Measurements from ENCODE around the gene ENO2.
A peak's percentile ranks its signal among the peaks of the same experiment; 100 is the strongest.

Gene ENO2

DNA sequence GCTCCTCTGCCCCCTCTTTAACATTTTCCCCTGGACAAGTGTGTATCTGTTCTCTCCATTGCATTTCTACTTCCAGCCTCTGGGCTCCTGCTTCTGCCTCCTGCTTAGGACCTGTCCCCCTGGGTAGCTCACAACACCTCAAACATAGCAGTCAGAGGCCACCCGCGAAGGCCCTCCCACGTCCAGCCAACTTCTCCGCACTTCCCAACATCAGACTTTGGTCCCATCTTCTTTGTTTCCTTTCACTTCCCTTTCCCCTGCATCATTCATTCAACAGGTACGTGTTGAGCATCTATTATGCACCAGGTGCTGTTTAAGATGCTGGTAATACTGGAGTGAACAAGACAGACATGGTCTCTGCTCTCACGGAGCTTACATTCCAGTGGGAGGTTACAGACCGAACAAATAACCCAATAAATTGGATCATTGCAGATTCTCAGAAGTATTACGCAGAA, 32.6 kb downstream of the ENO2 start:
- Histone ChIP-seq H3K9ac (no peak overlapping the region), H4K20me1 (ENCODE audit: insufficient read depth) (no peaks in the 10 kb centered on the region), H3K27ac (no peak overlapping the region), H3K27me3 (ENCODE audit: insufficient read depth, low read depth) (no peaks in the 10 kb centered on the region), H3K4me2 (no peak overlapping the region), H3K79me2 (ENCODE audit: insufficient read depth, low read depth) (no peaks in the 10 kb centered on the region), H3K4me1 (ENCODE audit: low read depth, poor library complexity, severe bottlenecking) (peaks cover 31% of the 10 kb centered on the region), H3K4me3 (IDR thresholded peaks at IDR 0.05; ENCODE audit: insufficient read depth, low read depth, low read length) (no peak overlapping the region), H2AFZ (ENCODE audit: low read depth) (no peak overlapping the region), H3K36me3 (ENCODE audit: insufficient read depth) (no peaks in the 10 kb centered on the region)
- TF ChIP-seq, protein P1, sequence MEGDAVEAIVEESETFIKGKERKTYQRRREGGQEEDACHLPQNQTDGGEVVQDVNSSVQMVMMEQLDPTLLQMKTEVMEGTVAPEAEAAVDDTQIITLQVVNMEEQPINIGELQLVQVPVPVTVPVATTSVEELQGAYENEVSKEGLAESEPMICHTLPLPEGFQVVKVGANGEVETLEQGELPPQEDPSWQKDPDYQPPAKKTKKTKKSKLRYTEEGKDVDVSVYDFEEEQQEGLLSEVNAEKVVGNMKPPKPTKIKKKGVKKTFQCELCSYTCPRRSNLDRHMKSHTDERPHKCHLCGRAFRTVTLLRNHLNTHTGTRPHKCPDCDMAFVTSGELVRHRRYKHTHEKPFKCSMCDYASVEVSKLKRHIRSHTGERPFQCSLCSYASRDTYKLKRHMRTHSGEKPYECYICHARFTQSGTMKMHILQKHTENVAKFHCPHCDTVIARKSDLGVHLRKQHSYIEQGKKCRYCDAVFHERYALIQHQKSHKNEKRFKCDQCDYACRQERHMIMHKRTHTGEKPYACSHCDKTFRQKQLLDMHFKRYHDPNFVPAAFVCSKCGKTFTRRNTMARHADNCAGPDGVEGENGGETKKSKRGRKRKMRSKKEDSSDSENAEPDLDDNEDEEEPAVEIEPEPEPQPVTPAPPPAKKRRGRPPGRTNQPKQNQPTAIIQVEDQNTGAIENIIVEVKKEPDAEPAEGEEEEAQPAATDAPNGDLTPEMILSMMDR (conservative IDR thresholded peaks at IDR 0.05; ENCODE audit: low read depth, low read length) = no peak

GRCh38 chr12:6947615-6948014, 33.2 kb downstream of the ENO2 start:
- H4K20me1 ChIP-seq (ENCODE audit: insufficient read depth) = no peaks in the 10 kb centered on the region
- H3K27me3 ChIP-seq (ENCODE audit: insufficient read depth, low read depth) = no peaks in the 10 kb centered on the region
- TF ChIP-seq, protein P1 (conservative IDR thresholded peaks at IDR 0.05; ENCODE audit: low read depth, low read length) = no peak
- no peak overlapping the region for H3K4me3 ChIP-seq (IDR thresholded peaks at IDR 0.05; ENCODE audit: insufficient read depth, low read depth, low read length)
- no peak overlapping the region for H3K27ac ChIP-seq
- H2AFZ ChIP-seq (ENCODE audit: low read depth) = no peak overlapping the region
- H3K9ac ChIP-seq = no peak overlapping the region
- no peaks in the 10 kb centered on the region for H3K79me2 ChIP-seq (ENCODE audit: insufficient read depth, low read depth)
- no peaks in the 10 kb centered on the region for H3K36me3 ChIP-seq (ENCODE audit: insufficient read depth)
- H3K4me2 ChIP-seq = no peak overlapping the region
- peaks cover 30% of the 10 kb centered on the region for H3K4me1 ChIP-seq (ENCODE audit: low read depth, poor library complexity, severe bottlenecking)

DNA sequence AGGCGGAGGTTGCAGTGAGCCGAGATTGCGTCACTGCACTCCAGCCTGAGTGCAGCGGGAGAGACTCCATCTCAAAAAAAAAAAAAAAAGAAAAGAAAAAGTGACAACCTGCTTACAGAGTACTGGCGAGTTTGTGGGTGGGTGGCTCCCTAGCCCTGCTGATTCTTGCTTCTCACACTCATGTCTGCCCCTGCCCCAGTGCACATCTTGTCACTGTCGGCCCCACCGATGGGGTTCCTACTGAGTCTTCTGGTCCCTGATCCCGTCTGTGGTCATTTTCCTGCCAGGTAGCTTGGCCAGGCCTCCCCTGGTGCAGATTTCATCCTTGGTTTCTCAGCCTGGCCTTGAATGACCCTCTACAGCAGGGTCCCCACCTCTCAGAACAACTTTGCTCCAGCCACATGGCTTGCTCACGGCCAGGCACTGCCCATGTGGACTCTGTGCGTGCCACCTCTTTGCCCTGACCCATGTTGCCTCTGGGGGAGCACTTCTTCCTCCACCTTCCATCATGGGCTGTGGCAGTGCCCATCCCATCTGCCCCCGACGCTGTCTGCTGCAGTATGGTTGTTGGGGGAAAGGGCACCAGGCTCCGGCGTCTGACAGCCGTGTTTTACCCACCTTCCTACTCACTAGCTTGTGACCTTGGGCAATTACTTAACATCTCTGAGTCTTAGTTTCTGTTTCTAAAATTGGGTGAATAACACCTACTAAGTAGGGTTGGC, 34.7 kb downstream of the ENO2 start:
- H3K9ac ChIP-seq = peak overlapping the region; percentile 13; the same call in 1 of the 2 replicates

DNA sequence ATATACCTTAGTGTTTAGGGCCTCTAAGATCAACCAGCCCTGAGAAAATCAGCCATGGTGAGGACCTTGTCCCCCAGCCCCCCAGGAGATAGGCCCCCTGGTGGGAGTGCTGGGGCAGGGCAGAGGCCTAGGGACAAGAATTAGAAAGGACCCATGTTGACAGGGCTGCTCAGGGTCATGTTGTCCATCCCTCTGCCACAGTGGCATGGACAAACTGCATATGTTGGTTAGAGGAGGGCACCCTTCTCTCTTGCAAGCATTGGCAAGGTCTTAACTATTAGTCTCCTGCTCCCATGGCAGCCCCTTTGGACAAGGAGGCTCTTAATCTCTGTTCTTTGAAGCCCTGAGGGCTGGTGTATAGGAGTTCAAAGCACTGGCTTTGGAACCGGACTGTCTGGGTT, 36.0 kb downstream of the ENO2 start:
- Histone ChIP-seq H4K20me1 (ENCODE audit: insufficient read depth) (no peaks in the 10 kb centered on the region), H3K27ac (no peak overlapping the region), H2AFZ (ENCODE audit: low read depth) (no peak overlapping the region), H3K27me3 (ENCODE audit: insufficient read depth, low read depth) (no peaks in the 10 kb centered on the region), H3K36me3 (ENCODE audit: insufficient read depth) (no peaks in the 10 kb centered on the region), H3K79me2 (ENCODE audit: insufficient read depth, low read depth) (no peaks in the 10 kb centered on the region), H3K4me1 (ENCODE audit: low read depth, poor library complexity, severe bottlenecking) (peaks cover 40% of the 10 kb centered on the region), H3K4me2 (no peak overlapping the region), H3K9ac (no peak overlapping the region), H3K4me3 (IDR thresholded peaks at IDR 0.05; ENCODE audit: insufficient read depth, low read depth, low read length) (no peak overlapping the region)
- TF ChIP-seq, protein P1 (conservative IDR thresholded peaks at IDR 0.05; ENCODE audit: low read depth, low read length) = peak; percentile 22; the same call in 1 of the 2 replicates

More for the DNA sequence above, 34.7 kb downstream of the ENO2 start:
- H3K36me3 ChIP-seq (ENCODE audit: insufficient read depth) = no peaks in the 10 kb centered on the region
- no peaks in the 10 kb centered on the region for H3K79me2 ChIP-seq (ENCODE audit: insufficient read depth, low read depth)
- H3K27me3 ChIP-seq (ENCODE audit: insufficient read depth, low read depth) = no peaks in the 10 kb centered on the region
- H3K27ac ChIP-seq = peak overlapping the region; percentile 75
- H2AFZ ChIP-seq (ENCODE audit: low read depth) = peak overlapping the region; percentile 82
- no peaks in the 10 kb centered on the region for H4K20me1 ChIP-seq (ENCODE audit: insufficient read depth)
- peak overlapping the region; percentile 40 for H3K4me2 ChIP-seq
- H3K4me3 ChIP-seq (IDR thresholded peaks at IDR 0.05; ENCODE audit: insufficient read depth, low read depth, low read length) = no peak overlapping the region
- TF ChIP-seq, protein P1 (conservative IDR thresholded peaks at IDR 0.05; ENCODE audit: low read depth, low read length) = 0 out of 2 replicates have a peak, but pooled peaks have one; percentile 21
- peaks cover 38% of the 10 kb centered on the region for H3K4me1 ChIP-seq (ENCODE audit: low read depth, poor library complexity, severe bottlenecking)

All from KMS-11 (cell line).